Ectodermal cell (in vitro differentiated cells): ENCODE results near the gene PPARG.
"Not testable (repeated sequence)": the region's sequence is repeated elsewhere in the genome, so short reads cannot be mapped to it uniquely, and the experiment has no call there.

Source experiments
- H3K27ac ChIP-seq: 2 replicates; pipeline ENCODE4 v1.7.0; 2013; ENCODE audit warnings: mild to moderate bottlenecking, low read depth, low read length; ENCODE audit not compliant: insufficient read depth, poor library complexity, severe bottlenecking
- H3K27me3 ChIP-seq: 2 replicates; pipeline ENCODE4 v1.7.0; 2013; ENCODE audit warnings: mild to moderate bottlenecking, low read length; ENCODE audit not compliant: insufficient read depth, control insufficient read depth, poor library complexity, severe bottlenecking
- H3K36me3 ChIP-seq: one replicate; pipeline ENCODE4 v1.7.0; 2013; ENCODE audit warnings: low read length; ENCODE audit not compliant: control insufficient read depth, insufficient read depth
- H3K4me1 ChIP-seq: one replicate; pipeline ENCODE4 v1.7.0; 2013; ENCODE audit warnings: low read length; ENCODE audit not compliant: control insufficient read depth, insufficient read depth
- H3K4me3 ChIP-seq: 2 replicates; pipeline ENCODE4 v1.7.0; 2013; ENCODE audit warnings: low read depth, low read length, control low read depth; ENCODE audit not compliant: insufficient read depth
- H3K9me3 ChIP-seq: 2 replicates; pipeline ENCODE4 v1.7.0; 2013; ENCODE audit warnings: mild to moderate bottlenecking, low read length, moderate library complexity; ENCODE audit not compliant: control insufficient read depth
- WGBS, 2 experiments: methylation state at CpG; one replicate each; pipeline ENCODE4 v1.1.7; 2013; ENCODE audit warnings: missing lambda C conversion rate in 2 of 2; 5-methylcytosine and 5-hydroxymethylcytosine counted together

The PPARG gene

DNA sequence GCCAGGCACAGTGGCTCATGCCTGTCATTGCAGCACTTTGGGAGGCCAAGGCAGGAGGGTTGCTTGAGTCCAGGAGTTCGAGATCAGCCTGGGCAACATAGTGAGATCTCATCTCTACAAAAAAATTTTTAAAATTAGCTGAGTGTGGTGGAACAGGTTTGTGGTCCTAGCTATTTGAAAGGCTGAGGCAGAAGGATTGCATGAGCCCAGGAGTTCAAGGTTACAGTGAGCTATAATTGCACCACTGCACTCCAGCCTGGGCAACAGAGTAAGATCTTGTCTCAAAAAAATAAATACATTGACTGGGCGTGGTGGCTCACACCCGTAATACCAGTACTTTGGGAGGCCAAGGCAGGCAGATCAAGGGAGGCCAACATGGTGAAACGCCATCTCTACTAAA lies 168.5 kb downstream of the PPARG start:
- WGBS, 2 experiments, result 86 to 88% methylated on average over 4 of the region's 4 CpGs
- H3K27me3 ChIP-seq, H3K4me3 ChIP-seq, H3K27ac ChIP-seq, H3K36me3 ChIP-seq, H3K9me3 ChIP-seq, H3K4me1 ChIP-seq: not testable (repeated sequence)

DNA sequence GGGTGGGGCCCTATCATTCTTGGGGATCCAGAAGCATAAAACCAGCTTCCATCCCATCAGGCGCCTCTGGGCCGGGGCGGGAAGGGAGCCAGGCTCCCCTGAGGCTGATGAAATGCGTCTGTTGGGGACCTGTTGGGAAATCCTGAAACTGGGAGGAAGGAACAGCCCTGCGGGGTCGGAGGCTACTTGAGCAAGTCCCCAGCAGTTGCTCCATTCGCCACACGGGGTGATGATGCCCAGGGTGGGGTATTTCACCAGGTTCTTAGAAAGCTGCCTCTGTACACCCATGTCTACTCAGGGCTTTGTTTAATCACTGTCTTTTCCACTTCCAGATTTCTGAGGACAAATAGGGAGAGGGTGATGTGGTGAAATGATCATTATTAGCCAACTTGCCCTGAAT lies 170.0 kb downstream of the PPARG start:
- no peaks in the 10 kb centered on the region for H3K9me3 ChIP-seq
- H3K27me3 ChIP-seq, result no peaks in the 10 kb centered on the region
- no peaks in the 10 kb centered on the region for H3K36me3 ChIP-seq
- peaks cover 7% of the 10 kb centered on the region for H3K4me1 ChIP-seq
- no peak overlapping the region for H3K27ac ChIP-seq
- WGBS, 2 experiments, result 83 to 90% methylated on average over 8 of the region's 8 CpGs
- H3K4me3 ChIP-seq, result no peak overlapping the region

DNA sequence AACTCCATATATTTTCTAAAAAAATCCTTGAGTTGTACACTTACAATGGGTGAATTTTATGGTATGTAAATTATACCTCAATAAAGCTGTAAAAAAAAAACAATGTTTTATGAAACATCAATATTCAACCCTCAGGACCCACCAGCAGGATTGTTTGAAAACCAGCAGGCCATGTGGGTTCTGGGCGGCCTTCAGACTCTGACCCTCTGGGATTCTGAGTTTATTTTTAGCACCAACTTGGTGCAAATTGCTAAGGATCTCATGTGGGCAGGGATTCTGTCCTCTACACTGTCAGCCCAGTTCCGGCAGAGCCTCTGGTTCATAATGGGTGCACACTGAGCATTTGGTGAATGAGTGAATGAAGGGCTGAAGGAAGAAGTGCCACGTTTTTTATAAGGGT lies 171.3 kb downstream of the PPARG start:
- WGBS, 2 experiments, result 89 to 90% methylated on average over 3 of the region's 3 CpGs

DNA sequence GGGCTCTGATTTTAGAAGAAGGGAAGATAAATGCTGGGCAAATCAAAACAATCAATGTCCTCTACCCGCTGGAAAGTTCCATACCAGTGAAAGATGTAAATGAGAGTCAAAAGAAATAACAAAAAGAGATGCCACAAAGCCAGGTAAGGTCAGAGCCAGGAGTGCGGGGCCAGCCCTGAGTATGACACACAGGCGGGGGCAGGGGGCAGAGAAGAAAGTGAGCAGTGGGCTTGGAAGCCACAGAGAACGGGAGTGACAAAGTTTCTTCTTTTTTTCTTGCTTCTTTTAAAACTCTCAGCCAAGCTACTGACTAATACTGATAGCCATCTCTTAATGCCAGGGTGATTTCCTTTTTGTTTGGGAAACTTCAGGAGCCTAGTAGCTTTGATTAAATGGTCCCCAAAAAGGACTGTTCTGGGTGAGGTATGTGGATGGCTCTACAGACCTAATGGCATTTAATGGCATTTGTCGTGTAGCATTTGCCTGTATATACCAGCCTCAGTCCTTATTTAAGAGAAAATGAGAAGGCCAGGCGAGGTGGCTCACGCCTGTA lies 172.3 kb downstream of the PPARG start:
- Histone ChIP-seq H3K27ac (no peak overlapping the region), H3K36me3 (no peaks in the 10 kb centered on the region), H3K4me1 (no peaks in the 10 kb centered on the region), H3K4me3 (no peak overlapping the region), H3K9me3 (no peaks in the 10 kb centered on the region), H3K27me3 (no peaks in the 10 kb centered on the region)
- WGBS, 2 experiments, result 89 to 91% methylated on average over 7 of the region's 7 CpGs

More for the DNA sequence above, 171.3 kb downstream of the PPARG start:
- Histone ChIP-seq H3K27ac (no peak overlapping the region), H3K4me3 (no peak overlapping the region), H3K36me3 (no peaks in the 10 kb centered on the region), H3K9me3 (no peaks in the 10 kb centered on the region), H3K4me1 (no peaks in the 10 kb centered on the region), H3K27me3 (no peaks in the 10 kb centered on the region)

DNA sequence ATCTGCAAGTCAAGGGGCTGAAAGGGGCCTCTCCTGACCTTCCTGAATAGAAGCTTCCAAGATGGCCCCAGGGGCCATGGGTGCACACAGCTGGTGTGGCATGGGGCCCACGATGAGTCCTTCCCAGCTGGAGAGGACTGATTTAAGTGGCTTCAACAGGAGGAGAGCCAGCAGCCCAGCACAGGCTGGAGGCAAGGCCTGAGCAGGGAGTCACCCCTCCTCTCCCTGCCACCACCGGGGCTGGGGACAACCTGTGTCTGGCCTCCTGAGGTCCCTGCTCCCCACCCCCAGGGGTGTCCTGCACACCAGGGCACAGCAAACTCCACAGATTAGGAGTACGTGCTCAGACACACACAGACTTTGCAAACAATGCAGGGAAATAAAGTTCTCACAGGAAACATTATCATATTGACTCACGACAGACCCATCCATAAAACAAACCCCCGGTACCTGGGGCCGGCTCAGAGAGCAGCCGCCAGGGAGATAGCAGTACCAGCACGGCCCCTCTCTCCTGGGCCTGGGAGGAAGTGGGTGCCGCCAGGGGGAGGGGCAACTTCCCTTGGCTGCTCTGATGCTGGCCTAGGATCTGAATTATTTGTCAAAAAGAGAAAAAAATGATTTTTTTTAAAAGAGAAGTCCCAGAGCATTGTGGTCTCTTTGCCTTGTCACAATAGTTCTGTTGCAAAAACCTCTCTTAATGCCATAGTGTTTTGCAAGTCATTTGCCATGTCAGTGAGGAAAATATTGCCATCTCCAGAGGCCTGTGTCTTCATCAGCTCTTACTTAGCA lies 173.5 kb downstream of the PPARG start:
- Histone ChIP-seq H3K9me3 (no peaks in the 10 kb centered on the region), H3K4me1 (no peaks in the 10 kb centered on the region), H3K4me3 (no peak overlapping the region), H3K27ac (no peak overlapping the region), H3K36me3 (no peaks in the 10 kb centered on the region), H3K27me3 (no peaks in the 10 kb centered on the region)
- WGBS, 2 experiments, result 85 to 86% methylated on average over 9 of the region's 9 CpGs

DNA sequence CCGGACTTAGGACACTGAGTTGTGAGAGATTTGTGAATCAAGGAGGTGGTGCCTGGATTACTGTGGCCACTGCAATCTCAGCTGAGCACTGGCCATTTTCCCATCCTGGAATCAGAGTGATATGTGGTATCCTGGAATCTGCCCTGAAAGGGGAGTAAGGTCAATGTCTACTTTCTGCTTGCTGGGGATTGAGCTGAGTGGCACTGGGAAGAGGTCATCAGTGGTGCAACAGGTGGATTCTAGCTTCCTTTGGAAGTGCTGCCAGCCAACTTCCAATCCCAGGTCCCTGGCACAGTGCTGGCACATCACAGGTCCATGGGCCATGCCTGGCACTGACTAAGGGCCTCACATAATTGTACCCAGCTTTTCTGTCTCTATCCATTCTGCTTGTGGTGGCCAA lies 174.8 kb downstream of the PPARG start:
- Histone ChIP-seq H3K27ac (no peak overlapping the region), H3K4me1 (no peaks in the 10 kb centered on the region), H3K9me3 (no peaks in the 10 kb centered on the region), H3K27me3 (no peaks in the 10 kb centered on the region), H3K36me3 (no peaks in the 10 kb centered on the region), H3K4me3 (no peak overlapping the region)
- 92 to 94% methylated on average over 1 of the region's 1 CpG for WGBS, 2 experiments

DNA sequence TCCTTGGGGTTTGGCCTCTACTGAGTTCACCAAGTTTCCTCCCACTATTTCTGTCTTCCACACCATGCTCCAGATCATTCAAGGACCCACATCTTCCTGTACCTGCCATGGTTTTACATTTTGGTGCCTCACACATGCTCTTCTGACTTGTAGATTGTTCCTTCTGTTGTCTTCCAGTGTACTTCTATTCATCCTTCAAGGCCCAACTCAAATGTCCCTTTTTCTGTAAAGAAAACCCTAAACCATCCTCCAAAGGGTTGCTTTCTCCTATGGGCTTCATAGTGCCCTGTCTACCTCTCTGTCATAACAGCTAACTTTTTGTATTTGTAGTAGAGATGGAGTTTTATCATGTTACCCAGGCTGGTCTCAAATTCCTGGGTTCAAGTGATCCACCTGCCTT lies 175.3 kb downstream of the PPARG start:
- no peaks in the 10 kb centered on the region for H3K4me1 ChIP-seq
- H3K9me3 ChIP-seq, result no peaks in the 10 kb centered on the region
- H3K36me3 ChIP-seq, result no peaks in the 10 kb centered on the region
- H3K4me3 ChIP-seq, result no peak overlapping the region
- H3K27ac ChIP-seq, result no peak overlapping the region
- no peaks in the 10 kb centered on the region for H3K27me3 ChIP-seq

DNA sequence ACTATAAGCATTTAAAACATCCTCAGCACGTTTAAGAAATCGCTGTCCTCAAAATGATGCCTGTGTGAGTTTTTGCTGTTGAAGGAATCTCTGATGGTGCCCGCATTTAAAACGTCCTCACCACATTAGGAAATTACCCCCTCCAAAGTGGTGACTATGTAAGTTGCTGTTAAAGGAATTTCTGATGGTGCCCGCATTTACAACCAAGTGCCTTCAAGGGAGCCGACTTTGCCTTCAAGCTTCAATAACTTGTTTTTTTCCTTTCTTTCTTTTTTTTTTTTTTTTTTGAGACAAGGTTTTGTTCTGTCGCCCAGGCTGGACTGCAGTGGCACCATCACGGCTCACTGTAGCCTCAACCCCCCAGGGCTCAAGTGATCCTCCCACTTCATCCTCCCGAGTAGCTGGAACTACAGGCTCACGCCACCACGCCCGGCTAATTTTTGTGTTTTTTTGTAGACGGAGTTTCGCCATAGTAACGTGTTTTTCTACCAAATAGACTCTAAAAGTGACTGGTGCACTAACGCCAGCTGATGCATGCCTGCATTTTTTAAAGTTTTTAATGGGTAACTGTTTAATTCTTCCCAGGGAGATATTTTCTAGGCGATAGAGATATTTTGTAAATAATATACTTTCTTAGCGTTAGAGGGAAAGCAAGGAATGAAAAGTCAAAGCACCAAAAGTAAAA lies 176.4 kb downstream of the PPARG start:
- Histone ChIP-seq H3K9me3 (no peaks in the 10 kb centered on the region), H3K27ac (no peak overlapping the region), H3K36me3 (no peaks in the 10 kb centered on the region), H3K27me3 (no peaks in the 10 kb centered on the region), H3K4me3 (no peak overlapping the region), H3K4me1 (no peaks in the 10 kb centered on the region)
- WGBS, 2 experiments, result 87 to 94% methylated on average over 16 to 18 of the region's 18 CpGs

DNA sequence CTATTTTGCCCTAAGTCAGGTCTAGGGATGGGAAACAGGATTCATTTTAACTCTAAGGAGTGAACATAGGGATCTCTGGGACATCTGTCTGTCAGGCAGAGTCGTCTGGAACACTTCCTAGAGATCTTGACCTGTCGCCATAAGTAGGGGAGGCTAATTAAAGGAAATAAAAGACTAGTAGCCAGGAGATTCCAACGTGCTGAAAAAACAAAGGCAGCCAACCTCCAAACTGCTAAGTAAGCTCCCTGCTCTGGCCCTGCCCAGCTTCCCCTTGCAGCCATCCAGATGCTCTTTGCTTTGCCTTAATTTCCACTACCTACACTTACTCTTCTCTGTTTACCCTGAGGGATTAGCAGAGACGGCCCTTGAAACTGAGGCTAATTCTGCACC lies 177.0 kb downstream of the PPARG start:
- H3K27ac ChIP-seq, result no peak overlapping the region
- H3K27me3 ChIP-seq, result no peaks in the 10 kb centered on the region
- no peaks in the 10 kb centered on the region for H3K4me1 ChIP-seq
- no peak overlapping the region for H3K4me3 ChIP-seq
- H3K36me3 ChIP-seq, result no peaks in the 10 kb centered on the region
- WGBS, 2 experiments, result 58 to 59% methylated on average over 4 of the region's 4 CpGs
- H3K9me3 ChIP-seq, result no peaks in the 10 kb centered on the region

DNA sequence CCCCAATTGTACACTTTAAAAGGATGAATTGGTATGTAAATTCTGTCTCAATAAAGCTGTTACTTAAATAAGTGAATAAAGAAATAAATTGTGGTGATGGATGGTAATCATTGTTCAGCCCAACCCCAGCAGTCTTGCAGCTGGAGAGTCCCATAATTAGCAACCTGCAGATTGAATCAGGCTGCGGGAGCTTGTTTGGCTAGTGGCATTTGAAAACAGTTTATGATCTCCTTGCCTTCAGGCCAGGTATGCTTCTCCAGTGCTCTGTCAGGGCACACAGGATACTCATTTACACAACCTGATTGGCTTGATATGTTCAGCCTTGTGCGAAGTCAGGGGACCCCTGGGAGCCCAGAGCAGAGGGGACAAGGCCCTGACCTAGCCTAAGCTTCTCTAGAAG lies 178.9 kb downstream of the PPARG start:
- 91 to 93% methylated on average over 2 of the region's 2 CpGs for WGBS, 2 experiments
- H3K4me3 ChIP-seq, result no peak overlapping the region
- no peaks in the 10 kb centered on the region for H3K9me3 ChIP-seq
- H3K27ac ChIP-seq, result no peak overlapping the region
- no peaks in the 10 kb centered on the region for H3K27me3 ChIP-seq
- H3K4me1 ChIP-seq, result no peaks in the 10 kb centered on the region
- no peaks in the 10 kb centered on the region for H3K36me3 ChIP-seq
